Choroid plexus epithelial cell (primary cell): ENCODE data around the gene SLC22A23.
A peak's percentile ranks its signal among the peaks of the same experiment; 100 is the strongest.
"Not testable (repeated sequence)": the region's sequence is repeated elsewhere in the genome, so short reads cannot be mapped to it uniquely, and the experiment has no call there.

Experiments used
- DNase-seq: peaks from one replicate; pipeline ENCODE4 v3.0.0-alpha.2; 2010; ENCODE audit warnings: low read depth
- H3K4me3 ChIP-seq: 2 replicates; pipeline ENCODE4 v1.5.1; 2011; ENCODE audit warnings: low read depth, mild to moderate bottlenecking, control low read depth, low read length, moderate library complexity
- TF ChIP-seq, protein P1 (sequence below): conservative IDR thresholded peaks from 2 replicates; pipeline ENCODE4 v1.5.1; 2011; ENCODE audit warnings: low read depth, mild to moderate bottlenecking, control low read depth, inconsistent platforms, low read length, moderate library complexity

Gene SLC22A23

DNA sequence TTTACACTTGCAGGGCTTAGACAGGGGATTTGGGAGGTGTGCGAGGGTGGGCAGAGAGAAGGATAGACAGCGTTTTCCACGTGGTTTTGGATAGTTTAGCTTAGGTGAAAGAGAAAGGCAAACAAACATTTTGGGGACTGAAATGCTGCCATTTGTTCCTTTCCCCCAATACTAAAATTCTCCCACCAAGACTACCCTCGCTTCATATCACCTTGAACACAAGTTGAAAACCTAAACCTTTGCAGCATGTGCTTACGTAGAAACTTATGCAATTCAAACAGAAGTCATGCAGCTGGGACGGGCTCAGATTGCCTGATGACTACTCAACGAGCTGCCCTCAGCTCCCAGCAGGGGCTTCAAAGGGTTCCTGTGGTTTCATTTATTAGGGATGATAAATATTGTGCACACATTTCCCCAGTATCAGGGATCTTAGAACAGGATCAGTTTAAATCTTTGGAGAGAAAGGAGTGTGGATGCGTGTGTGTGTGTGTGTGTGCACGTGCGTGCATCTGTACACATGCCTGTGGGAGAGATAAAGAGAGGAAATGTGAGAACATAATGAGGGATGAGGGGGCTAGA, 77.3 kb downstream of the SLC22A23 start:
- TF ChIP-seq, protein P1, sequence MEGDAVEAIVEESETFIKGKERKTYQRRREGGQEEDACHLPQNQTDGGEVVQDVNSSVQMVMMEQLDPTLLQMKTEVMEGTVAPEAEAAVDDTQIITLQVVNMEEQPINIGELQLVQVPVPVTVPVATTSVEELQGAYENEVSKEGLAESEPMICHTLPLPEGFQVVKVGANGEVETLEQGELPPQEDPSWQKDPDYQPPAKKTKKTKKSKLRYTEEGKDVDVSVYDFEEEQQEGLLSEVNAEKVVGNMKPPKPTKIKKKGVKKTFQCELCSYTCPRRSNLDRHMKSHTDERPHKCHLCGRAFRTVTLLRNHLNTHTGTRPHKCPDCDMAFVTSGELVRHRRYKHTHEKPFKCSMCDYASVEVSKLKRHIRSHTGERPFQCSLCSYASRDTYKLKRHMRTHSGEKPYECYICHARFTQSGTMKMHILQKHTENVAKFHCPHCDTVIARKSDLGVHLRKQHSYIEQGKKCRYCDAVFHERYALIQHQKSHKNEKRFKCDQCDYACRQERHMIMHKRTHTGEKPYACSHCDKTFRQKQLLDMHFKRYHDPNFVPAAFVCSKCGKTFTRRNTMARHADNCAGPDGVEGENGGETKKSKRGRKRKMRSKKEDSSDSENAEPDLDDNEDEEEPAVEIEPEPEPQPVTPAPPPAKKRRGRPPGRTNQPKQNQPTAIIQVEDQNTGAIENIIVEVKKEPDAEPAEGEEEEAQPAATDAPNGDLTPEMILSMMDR = peak; percentile 32
- peak; percentile 93 for DNase-seq
- no peak overlapping the region for H3K4me3 ChIP-seq

DNA sequence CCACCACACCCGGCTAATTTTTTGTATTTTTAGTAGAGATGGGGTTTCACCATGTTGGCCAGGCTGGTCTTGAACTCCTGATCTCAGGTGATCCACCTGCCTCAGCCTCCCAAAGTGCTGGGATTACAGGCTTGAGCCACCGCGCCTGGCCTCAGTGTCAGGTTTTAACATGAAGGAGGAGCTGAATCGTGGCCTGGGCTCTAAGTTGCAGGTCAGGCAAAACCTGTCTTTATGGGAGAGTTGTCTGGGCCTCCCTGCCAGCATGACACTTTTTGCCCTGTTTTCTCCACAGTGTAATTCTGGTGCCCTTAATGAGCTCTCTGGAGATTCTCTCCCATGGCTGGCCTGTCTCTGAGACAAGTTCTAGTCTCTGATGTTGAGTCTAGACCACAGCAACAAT, 78.0 kb downstream of the SLC22A23 start:
- not testable (repeated sequence) for DNase-seq, H3K4me3 ChIP-seq

DNA sequence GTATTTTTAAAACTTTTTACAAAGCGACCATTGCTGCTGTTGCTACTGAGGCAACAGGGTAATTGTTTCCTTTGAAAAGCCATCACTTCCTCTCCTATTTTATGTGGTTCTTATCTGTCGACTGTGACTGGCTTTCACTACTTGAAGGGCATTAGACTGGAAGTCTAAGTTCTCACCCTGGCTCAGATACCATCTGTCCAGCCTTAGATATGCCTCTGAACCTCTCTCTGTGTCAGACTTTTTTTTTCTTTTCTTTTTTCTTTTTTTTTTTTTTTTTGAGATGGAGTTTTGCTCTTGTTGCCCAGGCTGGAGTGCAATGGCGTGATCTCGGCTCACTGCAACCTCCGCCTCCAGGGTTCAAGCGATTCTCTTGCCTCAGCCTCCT, 78.5 kb downstream of the SLC22A23 start:
- DNase-seq, H3K4me3 ChIP-seq: not testable (repeated sequence)

DNA sequence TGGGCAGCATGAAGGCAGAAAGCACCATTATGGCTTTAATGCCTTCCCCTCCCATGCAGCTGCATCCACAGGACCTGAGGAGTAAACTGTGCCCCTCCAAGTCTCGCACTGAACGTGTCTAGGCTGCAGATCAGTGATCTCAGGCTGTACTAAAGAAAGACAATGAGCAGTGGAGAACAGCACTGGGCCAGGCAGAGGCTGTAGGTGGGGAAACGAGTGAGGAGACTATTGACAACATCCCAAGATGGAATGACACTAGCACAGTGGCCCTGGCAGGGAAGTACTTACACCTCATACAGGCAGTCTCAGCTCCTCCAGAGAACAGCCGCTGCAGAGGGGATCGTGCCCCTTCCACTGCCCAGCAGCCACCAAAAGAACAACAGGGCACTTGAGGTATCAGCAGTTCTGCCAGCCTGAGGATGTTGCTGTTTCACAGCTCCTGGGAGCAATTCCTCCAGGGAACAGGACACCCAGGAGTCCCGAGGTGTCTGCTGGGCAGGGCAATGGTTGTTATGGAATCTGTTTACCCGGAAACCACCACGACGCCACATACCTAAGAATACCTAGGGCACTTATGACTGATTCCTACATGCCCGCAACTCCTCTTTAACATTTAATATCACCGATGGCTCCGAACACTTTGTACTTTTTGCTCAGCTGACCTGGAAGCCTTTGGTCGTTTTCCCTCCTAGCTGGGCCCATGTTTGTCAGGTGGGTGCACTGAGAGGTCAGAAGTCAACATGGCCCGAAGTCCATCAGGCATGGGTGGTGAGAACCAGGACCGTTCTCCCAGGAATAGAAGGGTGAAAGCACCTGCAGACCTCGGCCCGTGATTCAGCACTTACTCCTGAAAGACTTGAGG, 79.1 kb downstream of the SLC22A23 start:
- peak; percentile 43 for DNase-seq
- TF ChIP-seq, protein P1 = no peak
- H3K4me3 ChIP-seq = no peak overlapping the region

DNA sequence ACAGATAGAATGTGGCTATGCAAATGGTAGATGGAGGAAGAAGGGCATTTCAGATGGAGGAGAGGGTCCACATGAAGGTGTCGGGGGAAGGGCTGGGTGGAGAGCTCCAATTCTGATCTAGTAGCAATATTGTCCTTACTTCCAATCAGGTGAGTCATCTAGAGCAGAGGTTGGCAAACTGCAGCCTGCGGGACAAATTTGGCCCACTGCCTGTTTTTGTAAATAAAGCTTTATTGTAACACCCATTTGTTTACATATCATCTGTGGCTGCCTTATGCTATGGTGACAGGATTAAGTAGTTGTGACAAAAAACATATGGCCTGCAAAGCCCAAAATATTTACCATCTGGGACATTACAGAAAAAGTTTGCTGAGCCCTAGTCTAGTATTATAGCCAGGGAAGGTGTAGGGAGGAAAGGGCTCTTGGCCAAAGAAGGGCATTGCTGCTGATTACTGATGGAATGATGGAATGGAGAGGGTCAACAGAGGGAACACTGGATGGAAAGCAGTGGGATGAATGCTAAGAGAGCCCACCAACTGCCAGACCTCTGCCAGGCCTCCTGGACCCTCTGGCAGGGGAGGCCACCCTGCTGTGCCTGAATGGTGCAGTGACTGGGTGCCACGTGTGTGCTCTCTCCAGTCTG, 79.8 kb downstream of the SLC22A23 start:
- DNase-seq = no peak
- H3K4me3 ChIP-seq = no peak overlapping the region
- TF ChIP-seq, protein P1 = no peak

DNA sequence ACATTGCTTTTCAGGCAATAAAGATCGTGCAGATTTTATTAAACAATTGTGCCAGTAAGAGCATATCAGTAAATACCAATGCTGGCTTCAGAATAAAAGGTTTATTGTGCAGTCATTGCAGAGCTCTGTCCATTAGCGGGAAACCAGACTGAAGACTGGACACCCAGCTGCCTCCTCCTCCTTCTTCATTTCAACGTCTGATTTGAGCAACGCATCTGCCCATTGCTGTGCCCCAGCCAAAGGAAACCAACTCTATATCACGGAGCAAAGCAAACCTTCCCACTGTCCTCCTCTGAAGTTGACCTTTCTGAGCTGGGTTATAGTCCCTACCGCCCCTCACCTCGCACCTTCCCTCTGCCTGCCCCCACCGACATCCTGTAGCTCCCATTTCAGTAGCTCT, 80.8 kb downstream of the SLC22A23 start:
- TF ChIP-seq, protein P1 = no peak
- DNase-seq = no peak
- H3K4me3 ChIP-seq = no peak overlapping the region

DNA sequence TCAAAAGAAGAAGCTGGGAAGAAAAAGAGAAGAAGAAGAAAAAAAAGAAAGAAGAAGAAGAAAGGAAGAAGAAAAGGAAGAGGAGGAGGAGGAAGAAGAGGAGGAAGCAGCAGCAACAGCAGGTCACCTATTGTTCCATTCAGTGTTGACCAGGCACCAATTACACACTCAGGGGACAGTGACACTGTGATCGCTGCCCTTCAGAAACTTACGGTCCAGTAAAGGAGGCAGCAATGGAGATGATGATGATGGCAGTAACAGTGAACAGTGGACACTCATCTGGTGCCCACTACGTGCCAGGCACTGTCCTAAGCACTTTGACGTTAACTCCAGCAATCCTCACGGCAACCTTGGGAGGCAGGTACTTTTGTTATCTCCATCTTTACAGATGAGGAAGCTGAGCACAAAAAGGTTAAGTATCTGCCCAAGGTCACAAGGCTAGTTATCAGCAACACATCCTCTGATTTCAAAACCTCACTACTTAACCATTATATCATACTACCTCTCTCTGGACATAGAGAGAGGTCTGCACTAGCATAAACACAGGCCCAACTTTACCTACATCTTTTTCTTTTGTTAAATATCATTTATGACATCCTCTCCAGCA, 83.2 kb downstream of the SLC22A23 start:
- DNase-seq = no peak
- TF ChIP-seq, protein P1 = no peak
- no peak overlapping the region for H3K4me3 ChIP-seq
